ENCODE data around the gene PLCB4. TPM values are rescaled to one million over a fixed set of nuclear protein-coding genes. Genes with fewer than 3 reads are reported as not detected.

Gene PLCB4
- total RNA-seq, 1 experiment from 2014 or later, result 12.9 TPM

- TF ChIP-seq CTCF (IDR thresholded peaks at IDR 0.05; ENCODE audit: unreplicated experiment), result no peak
- DNase-seq, result no peak
- H3K36me3 Mint-ChIP-seq (ENCODE audit: insufficient read depth, unreplicated experiment), result no peaks in the 10 kb centered on the region
- CTCF ChIA-PET, result interaction anchor here (0.6 kb wide), 1 partner anchor 1295 kb away, joined by 7 read pairs; no protein-coding TSS in a partner anchor
- no TSS peak for BruUV-seq (replicated peaks)
- H3K4me1 Mint-ChIP-seq (ENCODE audit: low read depth, unreplicated experiment), result peaks cover 4% of the 10 kb centered on the region
- H3K27ac Mint-ChIP-seq (ENCODE audit: unreplicated experiment), result no peak overlapping the region
- no peaks in the 10 kb centered on the region for H3K27me3 Mint-ChIP-seq (ENCODE audit: unreplicated experiment)
- H3K9me3 Mint-ChIP-seq (ENCODE audit: low read depth, unreplicated experiment), result no peaks in the 10 kb centered on the region
- intact Hi-C loops (cut with micrococcal nuclease; ENCODE audit: unreplicated experiment), result no loop called here
- H3K4me3 Mint-ChIP-seq (ENCODE audit: low read depth, unreplicated experiment), result no peak overlapping the region
These were observed 13.9 kb downstream of the PLCB4 start for GRCh38 chr20:9082741-9083140.

GRCh38 chr20:9087531-9088217 is 18.8 kb downstream of the PLCB4 start:
- DNase-seq, result no peak
- peaks cover 12% of the 10 kb centered on the region for H3K4me1 Mint-ChIP-seq (ENCODE audit: low read depth, unreplicated experiment)
- TF ChIP-seq CTCF (IDR thresholded peaks at IDR 0.05; ENCODE audit: unreplicated experiment), result no peak
- H3K4me3 Mint-ChIP-seq (ENCODE audit: low read depth, unreplicated experiment), result no peak overlapping the region
- no TSS peak for BruUV-seq (replicated peaks)
- no peaks in the 10 kb centered on the region for H3K36me3 Mint-ChIP-seq (ENCODE audit: insufficient read depth, unreplicated experiment)
- H3K9me3 Mint-ChIP-seq (ENCODE audit: low read depth, unreplicated experiment), result no peaks in the 10 kb centered on the region
- no peak overlapping the region for H3K27ac Mint-ChIP-seq (ENCODE audit: unreplicated experiment)
- no peaks in the 10 kb centered on the region for H3K27me3 Mint-ChIP-seq (ENCODE audit: unreplicated experiment)
- intact Hi-C loops (cut with micrococcal nuclease; ENCODE audit: unreplicated experiment), result no loop called here
- CTCF ChIA-PET, result no interaction called here

DNA sequence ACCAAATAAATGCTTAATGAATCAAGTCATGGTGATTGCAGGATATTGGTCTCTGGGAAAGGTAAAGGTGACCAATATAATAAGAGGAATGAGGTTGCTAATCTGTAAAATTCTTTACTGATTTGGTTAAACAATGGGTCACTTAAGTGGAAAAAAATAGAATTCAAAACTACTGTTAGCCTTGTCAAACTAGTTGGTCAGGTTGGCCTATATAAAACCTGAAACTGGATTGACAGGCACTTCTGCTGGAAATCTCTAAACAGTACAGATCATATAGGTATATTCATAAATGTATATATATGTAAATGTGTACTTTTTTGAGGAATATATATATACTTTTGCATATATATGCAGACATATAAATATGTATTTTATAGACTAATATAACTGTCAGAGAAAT is 19.7 kb downstream of the PLCB4 start:
- no peaks in the 10 kb centered on the region for H3K9me3 Mint-ChIP-seq (ENCODE audit: low read depth, unreplicated experiment)
- intact Hi-C loops (cut with micrococcal nuclease; ENCODE audit: unreplicated experiment), result no loop called here
- H3K27ac Mint-ChIP-seq (ENCODE audit: unreplicated experiment), result no peak overlapping the region
- no peak for TF ChIP-seq CTCF (IDR thresholded peaks at IDR 0.05; ENCODE audit: unreplicated experiment)
- H3K36me3 Mint-ChIP-seq (ENCODE audit: insufficient read depth, unreplicated experiment), result no peaks in the 10 kb centered on the region
- BruUV-seq (replicated peaks), result no TSS peak
- DNase-seq, result no peak
- no peak overlapping the region for H3K4me3 Mint-ChIP-seq (ENCODE audit: low read depth, unreplicated experiment)
- CTCF ChIA-PET, result no interaction called here
- peaks cover 12% of the 10 kb centered on the region for H3K4me1 Mint-ChIP-seq (ENCODE audit: low read depth, unreplicated experiment)
- H3K27me3 Mint-ChIP-seq (ENCODE audit: unreplicated experiment), result no peaks in the 10 kb centered on the region

- no peak for TF ChIP-seq CTCF (IDR thresholded peaks at IDR 0.05; ENCODE audit: unreplicated experiment)
- H3K4me1 Mint-ChIP-seq (ENCODE audit: low read depth, unreplicated experiment), result peaks cover 12% of the 10 kb centered on the region
- DNase-seq, result no peak
- H3K36me3 Mint-ChIP-seq (ENCODE audit: insufficient read depth, unreplicated experiment), result no peaks in the 10 kb centered on the region
- no peak overlapping the region for H3K27ac Mint-ChIP-seq (ENCODE audit: unreplicated experiment)
- BruUV-seq (replicated peaks), result no TSS peak
- no peak overlapping the region for H3K4me3 Mint-ChIP-seq (ENCODE audit: low read depth, unreplicated experiment)
- H3K9me3 Mint-ChIP-seq (ENCODE audit: low read depth, unreplicated experiment), result no peaks in the 10 kb centered on the region
- H3K27me3 Mint-ChIP-seq (ENCODE audit: unreplicated experiment), result no peaks in the 10 kb centered on the region
- intact Hi-C loops (cut with micrococcal nuclease; ENCODE audit: unreplicated experiment), result no loop called here
- CTCF ChIA-PET, result no interaction called here
These were observed 23.2 kb downstream of the PLCB4 start for GRCh38 chr20:9092113-9092512.
